HG03280 (cell line): ENCODE data around the gene ZMYM4.

Experiments
- ATAC-seq: cut with Tn5 transposase; IDR thresholded peaks from one replicate; pipeline ENCODE4 v1.9.1; 2021; ENCODE audit warnings: mild to moderate bottlenecking, moderate library complexity; ENCODE audit not compliant: unreplicated experiment

ZMYM4 gene

GRCh38 chr1:35274197-35274596 is 5.7 kb downstream of the ZMYM4 start:
- ATAC-seq: no peak

- no peak for ATAC-seq
Measured at GRCh38 chr1:35278886-35279554, 10.5 kb downstream of the ZMYM4 start.

- ATAC-seq: no peak
Measured at GRCh38 chr1:35279555-35279904, 11.0 kb downstream of the ZMYM4 start.

DNA sequence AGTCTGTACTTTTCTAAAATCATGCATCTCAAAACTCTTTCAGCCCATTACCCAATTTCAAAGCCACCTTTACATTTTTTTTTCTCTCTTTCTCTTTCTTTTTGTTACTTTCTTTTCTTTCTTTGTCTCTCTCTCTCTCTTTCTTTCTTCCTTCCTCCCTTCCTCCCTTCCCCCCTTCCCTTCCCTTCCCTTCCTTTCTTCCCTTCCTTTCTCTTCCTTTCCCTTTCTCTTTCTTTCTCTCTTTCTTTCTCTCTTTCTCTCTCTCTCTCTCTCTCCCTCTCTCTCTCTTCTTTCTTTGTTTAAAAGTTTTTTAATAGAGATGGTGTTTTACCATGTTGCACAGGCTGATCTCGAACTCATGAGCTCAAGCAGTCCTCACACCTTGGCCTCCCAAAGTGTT is 11.5 kb downstream of the ZMYM4 start:
- no peak for ATAC-seq

- ATAC-seq: no peak
Measured at GRCh38 chr1:35281565-35281964, 13.1 kb downstream of the ZMYM4 start.

DNA sequence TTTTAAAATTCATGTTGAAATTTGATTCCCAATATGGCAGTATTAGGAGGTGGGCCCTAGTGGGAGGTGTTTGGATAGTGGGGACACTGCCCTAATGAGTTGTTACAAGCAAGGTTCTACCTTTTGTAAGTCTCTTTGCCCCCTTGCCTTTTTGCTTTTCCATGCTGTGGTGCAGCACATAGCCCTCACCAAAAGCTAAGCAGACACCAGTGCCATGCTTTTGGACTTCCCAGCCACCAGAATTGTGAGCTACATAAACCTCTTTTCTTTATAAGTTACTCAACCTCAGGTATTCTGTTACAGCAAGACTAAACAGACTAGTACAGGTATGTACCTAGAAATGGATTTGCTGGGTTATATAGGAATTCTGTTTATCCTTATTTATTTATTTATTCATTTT is 13.7 kb downstream of the ZMYM4 start:
- no peak for ATAC-seq

DNA sequence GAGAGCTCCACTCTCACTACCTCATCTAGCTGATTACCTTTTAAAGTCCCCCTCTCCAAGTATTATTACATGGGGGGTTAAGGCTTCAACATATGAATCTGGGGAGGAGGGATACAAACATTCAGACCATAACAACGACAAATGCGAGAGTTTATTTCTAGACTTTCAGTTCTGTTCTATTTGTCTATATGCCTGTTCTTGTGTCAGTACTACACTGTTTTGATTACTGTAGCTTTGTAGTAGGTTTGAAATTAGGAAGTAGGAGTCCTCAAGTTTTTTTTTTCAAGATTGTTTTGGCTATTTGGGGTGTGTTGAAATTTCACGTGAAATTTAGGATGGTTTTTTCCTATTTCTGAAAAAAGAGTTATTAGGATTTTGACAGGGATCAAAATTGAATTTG is 16.3 kb downstream of the ZMYM4 start:
- ATAC-seq: no peak

- no peak for ATAC-seq
Measured at GRCh38 chr1:35285771-35286606, 17.5 kb downstream of the ZMYM4 start.

DNA sequence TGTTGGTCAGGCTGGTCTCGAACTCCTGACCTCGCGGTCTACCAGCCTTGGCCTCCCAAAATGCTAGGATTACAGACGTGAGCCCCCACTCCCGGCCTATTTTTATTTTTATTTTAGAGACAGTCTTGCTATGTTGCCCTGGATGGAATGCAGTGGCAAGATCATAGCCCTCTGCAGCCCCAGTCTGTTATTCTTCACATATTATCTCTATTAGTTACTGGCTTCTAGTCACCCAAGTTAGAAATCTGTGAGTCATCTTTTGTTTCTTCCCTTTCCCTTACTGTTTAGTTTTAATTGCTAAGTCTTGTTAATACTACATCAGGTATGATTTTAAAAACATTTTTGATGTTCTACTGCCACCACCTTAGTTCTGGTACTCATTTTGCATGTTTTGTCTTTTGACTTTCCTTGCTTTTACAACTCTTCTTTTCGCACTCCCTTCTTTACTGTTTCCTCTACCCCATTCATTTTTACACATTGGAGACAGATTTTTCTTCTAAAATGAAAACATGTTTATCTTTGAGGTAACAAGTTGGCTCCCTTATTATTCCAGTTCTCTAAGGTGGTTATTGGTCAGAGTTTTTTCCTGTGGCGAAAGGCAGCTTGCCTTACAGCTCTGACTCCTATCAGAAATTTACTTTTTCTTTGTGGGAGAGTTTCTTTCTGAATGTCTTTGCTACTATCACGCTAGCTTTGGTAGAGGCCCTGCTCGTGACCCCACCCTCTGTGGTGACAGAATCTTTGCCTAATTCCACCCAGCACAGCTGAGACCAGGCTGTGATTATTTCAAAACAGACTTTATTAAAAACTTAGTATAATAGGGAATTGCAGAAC is 19.5 kb downstream of the ZMYM4 start:
- ATAC-seq: no peak

GRCh38 chr1:35288761-35289160 is 20.3 kb downstream of the ZMYM4 start:
- no peak for ATAC-seq

DNA sequence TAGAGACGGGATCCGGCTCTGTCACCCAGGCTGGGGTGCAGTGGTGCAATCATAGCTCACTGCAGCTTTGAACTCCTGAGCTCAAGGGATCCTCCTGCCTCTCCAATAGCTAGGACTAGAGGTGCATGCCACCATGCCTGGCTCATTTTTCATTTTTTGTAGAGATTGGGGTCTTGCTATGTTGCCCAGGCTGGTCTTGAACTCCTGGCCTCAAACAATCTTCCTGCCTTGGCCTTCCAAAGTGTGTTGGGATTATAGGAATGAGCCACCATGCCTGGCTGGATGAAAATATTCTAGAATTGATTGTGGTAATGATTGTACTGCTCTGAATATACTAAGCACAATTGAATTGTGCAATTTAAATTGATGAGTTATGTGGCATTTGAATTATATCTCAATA is 21.9 kb downstream of the ZMYM4 start:
- no peak for ATAC-seq

- no peak for ATAC-seq
Measured at GRCh38 chr1:35294809-35295208, 26.3 kb downstream of the ZMYM4 start.

DNA sequence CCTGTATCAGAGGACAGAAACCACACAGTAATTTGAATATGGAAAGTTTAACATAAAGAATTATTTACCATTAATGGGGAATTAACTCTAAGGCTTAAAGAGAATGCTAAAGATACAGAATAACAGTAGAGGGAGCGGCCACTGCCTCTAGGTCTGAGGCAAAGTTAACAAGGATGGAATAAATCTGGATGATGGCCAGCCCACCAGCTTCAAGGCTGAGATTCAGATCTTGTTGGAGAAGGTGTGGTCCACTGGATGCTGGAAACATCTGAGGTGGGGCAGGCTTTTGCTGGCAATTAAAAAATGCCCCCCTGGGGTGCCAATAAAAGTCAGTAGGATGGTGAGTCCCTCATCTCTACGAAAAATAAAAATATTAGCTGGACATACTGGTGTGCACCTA is 29.4 kb downstream of the ZMYM4 start:
- ATAC-seq: no peak

DNA sequence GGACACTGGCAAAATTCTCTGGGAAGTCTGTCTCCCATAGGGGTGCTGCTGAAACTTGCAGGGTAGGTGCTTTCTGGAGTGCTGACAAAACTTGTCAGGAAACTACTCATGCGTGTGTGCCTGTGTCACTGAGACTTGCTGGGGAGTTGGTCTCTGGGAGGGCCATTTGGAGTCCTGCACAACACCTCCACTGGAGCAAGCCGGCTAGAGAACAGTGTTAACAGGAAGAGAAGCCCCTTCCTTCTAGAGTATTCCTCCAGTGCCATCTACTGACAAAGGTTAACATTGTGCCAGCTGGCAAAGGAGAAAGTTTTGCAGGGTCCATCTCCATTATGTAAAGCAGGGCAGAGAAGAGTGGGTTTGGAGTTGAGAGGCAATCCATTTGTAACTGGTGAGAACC is 30.0 kb downstream of the ZMYM4 start:
- ATAC-seq: no peak

- ATAC-seq: no peak
Measured at GRCh38 chr1:35300376-35300775, 31.9 kb downstream of the ZMYM4 start.

- ATAC-seq: no peak
Measured at GRCh38 chr1:35301674-35302392, 33.3 kb downstream of the ZMYM4 start.

DNA sequence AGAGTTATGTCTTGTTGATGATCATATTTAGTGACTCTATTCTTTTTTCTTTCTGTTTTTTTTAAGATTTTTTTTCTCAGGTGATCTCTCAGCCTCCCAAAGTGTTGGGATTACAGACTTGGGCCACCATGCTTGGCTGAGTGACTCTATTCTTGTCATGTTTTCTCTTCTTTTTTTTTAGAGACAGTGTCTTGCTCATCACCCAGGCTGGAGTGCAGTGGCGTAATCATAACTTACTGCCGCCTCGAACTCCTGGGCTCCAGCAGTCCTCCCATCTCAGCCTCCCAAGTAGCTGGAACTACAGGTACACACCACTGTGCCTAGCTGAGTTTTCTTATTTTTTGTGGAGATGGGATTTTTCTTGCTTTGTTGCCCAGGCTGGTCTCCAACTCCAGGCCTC is 36.9 kb downstream of the ZMYM4 start:
- ATAC-seq: no peak

GRCh38 chr1:35315649-35316048 is 47.1 kb downstream of the ZMYM4 start:
- ATAC-seq: no peak

DNA sequence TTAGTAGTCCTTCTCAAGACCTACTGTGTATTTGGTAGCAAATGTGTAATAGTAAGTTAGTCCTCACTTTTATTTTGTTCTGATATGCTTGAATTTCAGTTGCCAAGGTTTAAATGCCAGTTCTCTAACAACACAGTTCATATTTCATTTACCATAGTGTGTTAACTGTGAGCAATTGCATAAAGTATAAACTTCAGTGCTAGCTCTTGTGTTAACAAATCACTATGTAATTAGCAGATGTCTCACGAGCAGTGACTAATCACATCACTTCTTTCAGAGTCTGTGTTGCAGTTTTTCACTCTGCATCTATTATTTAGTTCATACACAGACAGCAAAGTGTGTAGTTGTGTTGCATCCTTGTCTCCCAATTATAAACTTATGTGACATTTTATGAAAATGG is 47.8 kb downstream of the ZMYM4 start:
- no peak for ATAC-seq

- no peak for ATAC-seq
Measured at GRCh38 chr1:35319988-35320713, 51.6 kb downstream of the ZMYM4 start.
